DOHH2 (cell line): Measurements from ENCODE around the gene TRAF5.

Experiments
- CTCF ChIP-seq: fragments of 200-600 bp; sonication (generic); IDR thresholded peaks from one replicate; pipeline ENCODE4 v1.5.1; 2014; ENCODE audit warnings: antibody characterized with exemption, mild to moderate bottlenecking, low read depth, low read length; ENCODE audit not compliant: poor library complexity, severe bottlenecking
- EZH2phosphoT487 ChIP-seq: fragments of 200-600 bp; sonication (generic); IDR thresholded peaks from 2 replicates; pipeline ENCODE4 v1.6.1; 2017; ENCODE audit warnings: borderline replicate concordance, mild to moderate bottlenecking, antibody characterized with exemption, low read length, moderate library complexity, mixed read lengths

- no peak for TF ChIP-seq CTCF
- TF ChIP-seq EZH2phosphoT487: no peak
Measured at GRCh38 chr1:211424018-211424417, 97.4 kb downstream of the TRAF5 start.
